WERI-Rb-1 (cell line): ENCODE data around the gene BAG2.
A peak's percentile ranks its signal among the peaks of the same experiment; 100 is the strongest.

Source experiments
- DNase-seq: peaks from one replicate; pipeline ENCODE4 v3.0.0-alpha.2; 2020
- H3K27ac ChIP-seq: fragments of 250-450 bp; sonication (Bioruptor Pico); 2 replicates; pipeline ENCODE4 v1.5.1; 2020; ENCODE audit warnings: mild to moderate bottlenecking, moderate library complexity
- H3K27me3 ChIP-seq: fragments of 250-450 bp; sonication (Bioruptor Pico); 2 replicates; pipeline ENCODE4 v1.5.1; 2021; ENCODE audit warnings: mild to moderate bottlenecking, low read depth, moderate library complexity; ENCODE audit not compliant: insufficient read depth, severe bottlenecking
- H3K36me3 ChIP-seq: fragments of 250-450 bp; sonication (Bioruptor Pico); 2 replicates; pipeline ENCODE4 v1.5.1; 2020; ENCODE audit warnings: mild to moderate bottlenecking, moderate library complexity
- H3K4me3 ChIP-seq: 2 replicates; pipeline ENCODE4 v1.5.1; 2011; ENCODE audit warnings: low read depth, mild to moderate bottlenecking, control low read depth, low read length
- H3K9me3 ChIP-seq: fragments of 250-450 bp; sonication (Bioruptor Pico); 2 replicates; pipeline ENCODE4 v1.5.1; 2021; ENCODE audit warnings: mild to moderate bottlenecking, moderate library complexity; ENCODE audit not compliant: severe bottlenecking
- CTCF ChIP-seq: IDR thresholded peaks from 2 replicates; pipeline ENCODE4 v1.5.1; 2011; ENCODE audit warnings: low read depth, mild to moderate bottlenecking, control low read depth, inconsistent platforms, low read length

BAG2 gene

GRCh38 chr6:57172136-57173055 is at the start of gene BAG2:
Gene BAG2 (plus strand): TSS chr6:57172326. CDS start chr6:57172698, 372 bp downstream.
- Histone ChIP-seq H3K27ac (peak within 1 kb of the TSS; percentile 80), H3K27me3 (no peaks in the 10 kb centered on the region), H3K36me3 (no peaks in the 10 kb centered on the region; the same call in none of the 2 replicates), H3K4me3 (peak within 1 kb of the TSS; percentile 55), H3K9me3 (no peaks in the 10 kb centered on the region)
- TF ChIP-seq CTCF, result peak; percentile 42; the same call in 1 of the 2 replicates
- peak; percentile 98 for DNase-seq

GRCh38 chr6:57123111-57123510 is 49.0 kb upstream of the BAG2 start:
- no peak for TF ChIP-seq CTCF
- DNase-seq, result no peak
- Histone ChIP-seq H3K4me3 (no peak overlapping the region), H3K36me3 (peaks cover 14% of the 10 kb centered on the region), H3K9me3 (peaks cover 6% of the 10 kb centered on the region), H3K27me3 (no peaks in the 10 kb centered on the region), H3K27ac (no peak overlapping the region)

- no peak for DNase-seq
- Histone ChIP-seq H3K4me3 (no peak overlapping the region), H3K9me3 (peaks cover 5% of the 10 kb centered on the region), H3K27me3 (no peaks in the 10 kb centered on the region), H3K27ac (no peak overlapping the region), H3K36me3 (peaks cover 28% of the 10 kb centered on the region)
- TF ChIP-seq CTCF, result no peak
Observed at GRCh38 chr6:57127763-57128162, 44.4 kb upstream of the BAG2 start.

- Histone ChIP-seq H3K9me3 (no peaks in the 10 kb centered on the region), H3K27me3 (no peaks in the 10 kb centered on the region), H3K27ac (no peak overlapping the region), H3K36me3 (peaks cover 46% of the 10 kb centered on the region), H3K4me3 (no peak overlapping the region)
- DNase-seq, result no peak
- TF ChIP-seq CTCF, result no peak
Observed at GRCh38 chr6:57130661-57131177, 41.4 kb upstream of the BAG2 start.

DNA sequence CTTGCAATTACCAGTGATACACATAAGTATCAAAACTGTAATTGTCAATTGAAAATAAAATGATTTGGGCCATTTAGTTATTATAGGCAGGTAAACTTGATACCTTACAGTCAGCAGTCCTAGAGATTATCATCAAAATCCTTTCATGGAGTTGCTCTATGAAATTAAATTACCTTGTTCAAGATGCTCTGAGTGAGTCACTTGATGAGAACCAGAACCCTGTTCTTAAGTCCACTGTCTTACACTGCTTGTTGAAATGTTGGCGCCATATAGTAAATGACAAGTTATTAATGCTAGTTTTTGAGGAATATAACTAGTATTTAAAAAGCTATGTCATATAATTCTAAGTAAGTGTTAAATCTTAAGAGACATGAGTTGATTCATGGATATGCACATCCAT is 37.2 kb upstream of the BAG2 start:
- Histone ChIP-seq H3K36me3 (peaks cover 59% of the 10 kb centered on the region), H3K4me3 (no peak overlapping the region), H3K27me3 (no peaks in the 10 kb centered on the region), H3K9me3 (no peaks in the 10 kb centered on the region), H3K27ac (no peak overlapping the region)
- TF ChIP-seq CTCF, result no peak
- no peak for DNase-seq
